H54 (cell line): Measurements from ENCODE around the gene PDE7B.

Experiments used
- DNase-seq: peaks from one replicate; pipeline ENCODE4 v3.0.0; 2011; ENCODE audit warnings: low spot score, mixed read lengths; ENCODE audit not compliant: insufficient read length
- FAIRE-seq: peaks from 3 replicates; lab custom pipeline; 2011; peaks lifted over from hg19 to GRCh38; lab: Jason Lieb, UNC
- POLR2A ChIP-seq: IDR thresholded peaks from 2 replicates; pipeline ENCODE4 v1.6.1; 2011; ENCODE audit warnings: low read depth, mild to moderate bottlenecking, low read length

PDE7B gene

DNA sequence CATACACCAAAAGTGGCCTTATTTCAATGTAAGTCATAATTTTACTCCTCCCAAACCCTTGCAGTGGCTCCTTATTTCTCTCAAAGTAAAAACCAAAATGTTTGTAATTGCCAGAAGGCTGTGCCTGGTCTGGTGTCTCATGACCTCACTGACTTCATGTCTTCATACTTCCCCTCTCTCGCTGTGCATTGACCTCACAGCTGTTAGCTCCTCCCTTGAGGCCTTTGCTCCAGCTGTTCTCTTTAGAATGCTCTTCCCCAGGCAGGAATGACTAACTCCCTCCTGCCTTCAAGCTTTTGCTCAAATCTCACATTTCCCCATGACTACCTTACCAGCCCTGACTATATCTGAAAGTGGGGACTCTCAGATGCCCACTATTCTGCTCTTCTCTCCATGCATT, 315.3 kb downstream of the PDE7B start:
- FAIRE-seq (no peak), DNase-seq (no peak)
- no peak for TF ChIP-seq POLR2A

DNA sequence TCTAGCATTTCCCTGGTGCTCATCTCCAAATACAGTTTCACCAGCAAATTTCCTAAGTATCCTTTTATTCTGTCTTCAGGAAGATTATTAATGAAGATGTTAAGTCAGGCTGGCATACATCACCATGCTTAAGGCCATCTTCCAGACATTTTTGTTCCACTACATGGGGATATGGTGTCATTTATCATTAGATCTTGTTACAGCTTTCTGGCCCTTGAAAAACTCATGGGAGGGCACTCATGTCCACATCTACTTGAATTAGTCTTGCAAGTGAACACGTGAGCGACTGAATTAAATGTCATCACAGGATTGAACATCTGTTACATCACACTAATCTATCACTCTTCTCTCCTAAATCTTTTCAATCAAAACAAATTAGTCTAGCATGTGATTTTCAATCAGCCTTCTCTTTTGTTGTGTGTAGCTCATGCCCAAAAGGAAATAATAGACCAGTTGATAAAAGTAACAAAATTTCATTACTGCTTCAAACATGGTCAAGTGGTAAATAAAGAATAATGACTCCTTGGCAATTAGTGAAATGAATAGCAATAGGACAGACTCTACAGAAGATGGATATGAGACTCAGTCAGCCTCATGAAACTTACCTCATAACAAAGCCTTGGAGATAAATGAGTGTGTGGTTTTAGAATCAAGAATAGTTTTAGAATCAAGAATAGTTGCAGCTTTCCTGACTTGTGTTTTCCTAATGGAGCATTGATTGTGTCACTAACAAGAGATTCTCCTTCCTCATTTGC, 318.1 kb downstream of the PDE7B start:
- DNase-seq (no peak), FAIRE-seq (no peak)
- TF ChIP-seq POLR2A = no peak

DNA sequence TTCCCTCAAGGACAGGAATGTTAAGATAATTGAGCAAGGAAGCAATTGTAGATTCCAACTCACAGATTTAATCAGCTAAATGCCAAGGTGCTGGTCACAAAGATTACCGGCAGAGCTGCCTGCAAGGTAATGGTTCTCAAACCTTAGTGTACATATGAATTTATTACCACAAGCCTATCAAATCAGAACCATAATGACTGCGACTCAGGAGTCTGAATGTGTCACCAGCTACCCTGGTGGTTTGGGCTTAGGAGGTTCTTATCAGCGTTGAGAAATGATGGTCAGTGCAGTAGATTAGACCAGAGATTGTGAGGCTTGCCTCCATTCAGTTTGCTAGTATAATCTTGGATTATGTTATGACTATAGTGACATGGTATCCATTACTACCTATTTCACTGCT, 319.7 kb downstream of the PDE7B start:
- DNase-seq (no peak), FAIRE-seq (no peak)
- TF ChIP-seq POLR2A = no peak

DNA sequence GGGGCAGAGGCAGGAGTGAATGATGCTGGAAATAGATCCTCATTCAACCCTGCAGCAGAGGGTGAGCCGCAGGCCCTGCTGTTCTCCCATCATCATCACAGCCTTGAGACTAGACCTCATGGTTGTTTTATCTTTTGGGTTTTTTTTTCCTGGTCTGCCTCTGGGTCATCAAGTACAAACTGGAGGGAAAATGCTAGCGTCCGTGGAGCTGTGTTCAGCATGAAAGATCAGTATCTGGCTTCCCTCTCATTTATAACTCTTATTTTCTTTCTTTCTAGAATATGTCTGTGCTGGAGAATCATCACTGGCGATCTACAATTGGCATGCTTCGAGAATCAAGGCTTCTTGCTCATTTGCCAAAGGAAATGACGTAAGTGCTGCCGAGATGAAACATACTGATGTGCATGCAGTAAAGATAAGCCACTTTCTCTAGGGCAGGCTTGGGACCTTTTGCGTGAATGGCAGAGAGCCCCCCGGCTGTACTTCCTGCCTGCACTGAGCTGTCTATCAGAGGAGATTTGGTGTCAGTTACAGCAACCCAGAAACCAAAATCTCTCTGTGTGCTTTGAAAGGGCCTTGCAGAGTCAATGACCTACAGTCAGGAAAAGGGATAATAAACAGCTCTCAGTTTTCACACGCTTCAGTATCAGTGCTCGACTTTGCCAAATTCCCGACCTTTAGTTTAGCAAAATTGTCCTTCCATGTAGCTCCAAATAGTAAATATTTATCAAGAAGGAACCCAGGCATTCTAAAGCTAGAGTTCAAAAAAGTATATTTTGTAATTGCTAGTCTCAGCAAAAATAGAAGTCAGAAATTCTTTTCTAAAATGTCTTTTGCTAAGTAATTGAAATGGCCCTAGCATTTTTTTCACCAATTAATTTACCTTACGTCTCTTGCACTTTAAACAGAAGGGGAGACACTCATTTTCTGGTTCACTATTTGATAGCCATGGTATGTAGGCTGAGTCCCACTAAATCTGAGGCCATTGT, 322.3 kb downstream of the PDE7B start:
- DNase-seq (no peak), FAIRE-seq (no peak)
- TF ChIP-seq POLR2A = no peak

DNA sequence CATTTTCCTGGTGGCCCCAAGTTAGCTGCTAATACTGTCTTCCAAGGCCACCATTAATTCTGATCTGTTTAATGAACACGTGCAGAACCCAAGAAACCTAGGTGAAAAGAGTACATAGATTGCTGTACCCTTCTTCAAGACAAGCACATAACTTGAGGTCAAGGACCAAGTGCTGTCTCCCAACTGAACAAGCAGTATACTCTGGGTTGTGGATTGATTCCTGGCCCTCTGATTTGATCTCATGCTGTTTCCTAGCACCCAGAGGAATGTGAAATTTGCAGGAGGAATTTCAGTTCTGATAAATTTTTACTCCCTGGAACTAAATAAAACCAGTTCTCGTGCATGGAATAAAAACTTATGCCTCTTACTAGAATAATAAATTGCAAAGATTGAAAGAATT, 323.0 kb downstream of the PDE7B start:
- no peak for FAIRE-seq
- no peak for DNase-seq
- TF ChIP-seq POLR2A = no peak

DNA sequence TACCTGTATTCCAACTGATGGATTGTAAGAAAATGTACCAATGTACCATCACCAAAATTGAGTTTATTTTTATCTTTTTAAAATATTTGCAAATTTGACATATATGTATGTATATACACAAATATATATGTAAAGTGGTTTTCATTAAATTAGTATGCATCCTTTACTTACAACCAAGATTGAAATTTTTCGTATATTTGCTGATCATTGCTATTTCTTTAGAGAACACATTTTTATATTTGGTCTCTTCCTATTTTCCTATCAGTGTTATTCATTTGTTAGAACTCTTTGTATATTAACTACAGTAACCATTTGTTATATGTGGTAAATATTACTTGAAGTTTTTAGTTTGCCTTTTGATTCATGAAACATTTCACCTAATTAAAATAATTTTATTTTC, 324.4 kb downstream of the PDE7B start:
- DNase-seq (no peak), FAIRE-seq (no peak)
- TF ChIP-seq POLR2A = no peak

DNA sequence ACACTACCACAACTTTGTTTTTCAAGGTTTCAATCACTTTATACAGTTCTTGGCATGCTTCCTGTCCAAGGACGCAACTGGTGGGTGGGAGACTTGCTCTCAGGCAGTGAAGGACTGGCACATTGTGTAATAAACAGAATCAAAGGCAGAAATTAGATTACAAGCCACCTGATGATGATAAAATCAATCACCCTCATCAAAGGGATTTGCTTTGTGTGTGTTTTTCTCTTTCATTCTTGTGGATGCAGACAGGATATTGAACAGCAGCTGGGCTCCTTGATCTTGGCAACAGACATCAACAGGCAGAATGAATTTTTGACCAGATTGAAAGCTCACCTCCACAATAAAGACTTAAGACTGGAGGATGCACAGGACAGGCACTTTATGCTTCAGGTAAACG, 327.2 kb downstream of the PDE7B start:
- no peak for FAIRE-seq
- no peak for DNase-seq
- TF ChIP-seq POLR2A = no peak

DNA sequence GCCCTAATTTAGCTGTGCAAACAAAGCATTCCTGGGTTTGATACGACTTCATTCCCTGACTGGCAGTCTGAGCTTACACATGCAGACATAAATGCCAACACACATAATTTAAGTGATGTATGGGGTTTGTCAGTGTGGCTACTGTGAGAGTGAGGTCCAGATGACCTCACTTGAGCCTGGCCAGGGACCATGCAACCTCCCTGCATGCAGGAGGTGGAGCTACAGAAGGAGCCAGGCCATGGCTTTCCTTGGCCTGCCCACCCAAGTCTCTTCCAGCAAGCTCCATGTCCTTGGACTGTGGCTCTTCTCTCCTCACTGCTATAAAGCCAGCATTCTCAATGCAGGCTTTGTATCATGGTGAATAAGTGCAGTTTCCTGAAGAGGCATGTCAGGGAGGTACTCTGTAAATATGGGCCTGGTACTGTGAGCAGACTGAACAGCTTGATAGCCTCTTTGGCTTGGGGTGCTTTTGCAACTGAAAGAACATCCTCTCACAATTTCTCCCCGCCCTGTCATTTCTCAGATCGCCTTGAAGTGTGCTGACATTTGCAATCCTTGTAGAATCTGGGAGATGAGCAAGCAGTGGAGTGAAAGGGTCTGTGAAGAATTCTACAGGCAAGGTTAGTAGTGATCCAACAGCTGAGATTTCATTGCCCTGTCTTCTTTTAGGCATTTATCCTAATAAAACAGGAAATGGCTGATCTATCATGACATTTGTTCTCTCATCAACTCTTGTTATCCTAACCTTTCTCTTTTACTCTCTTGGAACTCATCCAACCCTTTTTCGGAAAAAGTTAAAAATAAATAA, 329.4 kb downstream of the PDE7B start:
- no peak for FAIRE-seq
- no peak for DNase-seq
- no peak for TF ChIP-seq POLR2A

DNA sequence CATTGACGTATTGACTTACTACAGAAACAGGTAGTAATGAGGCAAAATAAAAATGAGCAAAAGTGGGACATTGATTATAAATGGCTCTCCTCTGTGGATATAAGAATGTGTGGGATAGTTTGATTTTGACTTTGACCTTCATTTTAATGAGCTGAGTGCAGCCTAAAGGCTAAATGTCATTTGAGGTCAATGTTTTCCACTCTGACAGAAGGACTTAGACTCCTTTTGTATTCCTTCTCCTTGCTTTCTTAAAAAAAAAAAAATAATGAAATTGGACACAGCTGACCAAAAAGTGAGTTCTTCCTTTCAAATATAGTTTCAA, 330.0 kb downstream of the PDE7B start:
- DNase-seq (no peak), FAIRE-seq (no peak)
- TF ChIP-seq POLR2A = no peak

DNA sequence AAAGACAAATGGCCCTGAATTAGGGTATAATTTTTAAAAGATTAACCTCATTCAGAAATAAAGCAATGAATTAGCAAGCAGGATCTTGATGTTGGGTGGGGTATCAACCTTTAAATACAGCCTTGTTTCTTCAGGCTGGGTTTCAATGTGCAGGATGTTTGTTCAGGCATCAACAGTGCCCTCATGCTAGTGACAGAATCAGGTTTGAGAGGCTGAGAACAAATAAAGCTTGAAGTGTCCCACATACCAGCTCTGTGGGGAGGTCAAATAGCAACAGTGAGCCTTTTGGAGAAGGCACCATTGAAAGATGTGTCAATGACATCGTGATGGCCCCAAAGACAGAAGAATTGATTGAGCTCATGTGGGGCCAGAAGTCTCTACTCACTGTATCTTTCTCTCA, 330.4 kb downstream of the PDE7B start:
- FAIRE-seq (no peak), DNase-seq (no peak)
- no peak for TF ChIP-seq POLR2A

DNA sequence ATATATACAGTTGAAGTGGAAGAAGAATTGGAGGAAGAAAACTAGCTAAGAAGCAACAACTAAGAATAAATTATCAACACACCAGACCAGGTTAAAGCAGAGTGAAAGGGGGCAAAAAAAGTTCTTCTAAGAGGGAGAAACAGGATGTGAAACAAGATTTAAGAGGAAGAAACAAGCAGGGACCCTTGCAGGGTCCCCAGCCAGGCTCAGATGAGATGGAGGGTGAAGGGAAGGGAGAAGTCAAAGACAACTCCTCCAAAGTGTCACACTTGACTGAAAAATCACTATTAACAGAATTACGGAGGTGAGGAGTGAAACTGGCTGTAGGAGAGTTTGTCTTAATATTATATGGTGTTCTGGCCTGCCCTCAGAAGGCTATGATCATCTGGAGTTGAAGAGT, 333.2 kb downstream of the PDE7B start:
- FAIRE-seq = no peak
- DNase-seq = no peak
- TF ChIP-seq POLR2A = no peak

DNA sequence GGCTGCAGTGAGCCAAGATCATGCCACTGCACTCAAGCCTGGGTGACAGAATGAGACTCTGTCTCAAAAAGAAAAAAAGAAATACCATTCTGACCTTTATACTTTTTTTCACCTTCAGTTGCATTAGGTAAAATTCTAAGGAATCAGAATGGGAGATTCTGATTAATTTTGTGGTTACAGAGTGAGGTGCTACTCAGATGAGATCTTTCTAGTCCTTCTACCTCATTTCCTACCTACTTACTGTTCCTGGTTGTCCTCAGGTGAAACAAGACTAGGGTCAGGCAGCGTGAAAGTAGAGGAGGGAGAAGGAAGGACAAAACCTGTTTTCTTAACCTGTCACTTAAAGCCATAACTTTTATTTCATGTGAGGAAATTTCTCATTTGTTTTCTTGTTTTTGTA, 334.9 kb downstream of the PDE7B start:
- FAIRE-seq = no peak
- TF ChIP-seq POLR2A = no peak
- no peak for DNase-seq

DNA sequence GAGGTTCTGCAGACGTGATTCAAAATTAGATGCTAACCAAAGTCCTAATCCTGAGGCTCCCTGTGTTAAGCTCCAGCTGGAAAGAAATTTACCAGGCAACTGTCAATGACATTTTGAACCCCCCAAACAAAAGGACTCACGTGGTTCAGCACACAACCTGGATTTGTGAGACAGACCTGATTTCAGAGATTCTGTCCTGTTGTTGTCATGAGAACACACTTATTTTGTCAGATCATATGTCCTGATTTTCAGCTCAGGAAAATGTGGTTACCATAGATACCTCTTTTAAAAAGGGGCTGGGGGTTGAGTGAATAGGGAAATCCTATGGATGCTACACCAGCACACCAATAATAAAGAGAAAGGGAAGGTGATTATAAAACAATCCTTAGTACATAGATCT, 337.0 kb downstream of the PDE7B start:
- FAIRE-seq = no peak
- no peak for TF ChIP-seq POLR2A
- no peak for DNase-seq

DNA sequence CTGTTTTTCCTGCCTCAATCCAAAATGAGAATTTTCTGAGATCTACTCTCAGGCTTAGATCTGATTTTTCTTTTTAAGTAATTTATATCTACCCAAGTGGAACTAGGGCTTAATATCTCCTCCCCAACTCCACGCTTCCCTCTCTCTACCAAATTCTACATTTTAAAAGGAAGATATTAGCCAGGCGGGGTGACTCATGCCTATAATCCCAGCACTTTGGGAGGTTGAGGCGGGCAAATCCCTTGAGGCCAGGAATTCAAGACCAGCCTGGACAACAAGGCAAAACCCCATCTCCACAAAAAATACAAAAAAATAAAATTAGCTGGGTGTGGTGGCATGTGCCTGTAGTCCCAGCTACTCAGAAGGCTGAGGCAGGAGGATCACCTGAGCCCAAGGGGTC, 337.6 kb downstream of the PDE7B start:
- FAIRE-seq (no peak), DNase-seq (no peak)
- TF ChIP-seq POLR2A = no peak
